Measurements from ENCODE around the gene AUTS2. TPM values are rescaled to one million over a fixed set of nuclear protein-coding genes. Genes with fewer than 3 reads are reported as not detected.

AUTS2 gene
- polyA plus RNA-seq, 1 donor (not counting 4 experiments of a cell fraction or from before 2014, with no cell fraction given): 4.7 TPM

DNA sequence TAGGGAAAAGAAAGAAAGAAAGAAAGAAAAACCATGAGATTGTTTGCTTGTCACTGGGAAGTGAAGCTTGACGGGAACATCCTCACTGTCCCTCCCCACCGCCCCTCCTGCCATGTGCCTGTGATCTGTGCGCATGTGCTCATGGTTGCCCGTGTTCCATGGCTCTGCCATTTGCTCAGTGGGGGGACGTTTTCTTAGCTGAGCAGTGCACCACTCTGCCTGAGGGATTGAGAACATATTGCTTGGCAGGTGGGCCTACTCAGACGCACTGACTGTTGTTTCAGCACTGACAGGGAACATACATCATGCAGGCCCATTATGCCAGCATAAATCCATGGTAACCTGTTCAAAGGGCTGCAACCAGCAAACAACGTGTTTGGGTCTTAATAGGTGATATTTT, 785.7 kb downstream of the AUTS2 start:
- Histone ChIP-seq H4K20me1 (ENCODE audit: control insufficient read depth, extremely low read depth, insufficient read depth, low read length) (no peaks in the 10 kb centered on the region), H3K4me1 (ENCODE audit: control insufficient read depth, extremely low read depth, insufficient read depth, low read length) (no peaks in the 10 kb centered on the region), H3K27ac (ENCODE audit: control insufficient read depth, insufficient read depth, low read length) (no peak overlapping the region), H3K4me3 (ENCODE audit: control insufficient read depth in 2 of 3, extremely low read depth in 1 of 3, insufficient read depth in 2 of 3, low read depth in 1 of 3, low read length in 3 of 3) (no peak overlapping the region), H3K9me3 (ENCODE audit: control insufficient read depth, low read depth, low read length) (no peaks in the 10 kb centered on the region), H3K9ac (ENCODE audit: control insufficient read depth, extremely low read depth, insufficient read depth, low read length) (no peak overlapping the region), H3K9me1 (ENCODE audit: control insufficient read depth, extremely low read depth, insufficient read depth, low read length) (no peaks in the 10 kb centered on the region), H3K79me2 (ENCODE audit: control insufficient read depth, insufficient read depth, low read length) (no peaks in the 10 kb centered on the region), H3K4me2 (ENCODE audit: control insufficient read depth, extremely low read depth, insufficient read depth, low read depth, low read length) (no peak overlapping the region), H3K27me3 (ENCODE audit: control insufficient read depth, extremely low read depth, insufficient read depth, low read length) (no peaks in the 10 kb centered on the region), H2AFZ (ENCODE audit: control insufficient read depth, low read length) (no peak overlapping the region), H3K36me3 (ENCODE audit: control insufficient read depth in 2 of 2, extremely low read depth in 1 of 2, insufficient read depth in 2 of 2, low read length in 2 of 2) (no peaks in the 10 kb centered on the region)
- FAIRE-seq: no peak
- TF ChIP-seq EZH2 (IDR thresholded peaks at IDR 0.05; ENCODE audit: low read length): no peak
- DNase-seq (ENCODE audit: low read depth, low spot score): no peak
- dilution Hi-C loops (cut with MboI; ENCODE audit: extremely low pct_ligation_motif_present, low sequenced_read_pairs): no loop called here

DNA sequence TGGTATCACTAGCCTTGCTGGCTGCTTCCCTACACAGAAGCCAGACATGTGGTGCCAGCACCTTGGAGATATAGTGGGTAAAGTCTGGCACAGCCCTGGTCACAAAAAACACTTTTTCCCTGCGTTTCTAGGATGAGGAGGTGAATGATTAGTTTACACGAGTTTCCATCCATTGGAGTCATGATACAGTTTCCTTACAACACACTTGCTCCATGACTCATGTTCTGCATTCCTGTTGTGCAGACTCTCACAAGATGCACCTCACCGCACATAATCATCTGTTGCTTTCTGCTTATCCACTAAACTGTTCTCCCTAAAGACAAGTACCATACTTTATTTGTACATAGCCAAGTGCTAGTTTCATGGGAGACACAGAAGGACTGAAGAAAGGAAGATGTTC, 786.6 kb downstream of the AUTS2 start:
- FAIRE-seq: peak; percentile 63
- no peaks in the 10 kb centered on the region for H3K36me3 ChIP-seq (ENCODE audit: control insufficient read depth in 2 of 2, extremely low read depth in 1 of 2, insufficient read depth in 2 of 2, low read length in 2 of 2)
- TF ChIP-seq, protein P1, sequence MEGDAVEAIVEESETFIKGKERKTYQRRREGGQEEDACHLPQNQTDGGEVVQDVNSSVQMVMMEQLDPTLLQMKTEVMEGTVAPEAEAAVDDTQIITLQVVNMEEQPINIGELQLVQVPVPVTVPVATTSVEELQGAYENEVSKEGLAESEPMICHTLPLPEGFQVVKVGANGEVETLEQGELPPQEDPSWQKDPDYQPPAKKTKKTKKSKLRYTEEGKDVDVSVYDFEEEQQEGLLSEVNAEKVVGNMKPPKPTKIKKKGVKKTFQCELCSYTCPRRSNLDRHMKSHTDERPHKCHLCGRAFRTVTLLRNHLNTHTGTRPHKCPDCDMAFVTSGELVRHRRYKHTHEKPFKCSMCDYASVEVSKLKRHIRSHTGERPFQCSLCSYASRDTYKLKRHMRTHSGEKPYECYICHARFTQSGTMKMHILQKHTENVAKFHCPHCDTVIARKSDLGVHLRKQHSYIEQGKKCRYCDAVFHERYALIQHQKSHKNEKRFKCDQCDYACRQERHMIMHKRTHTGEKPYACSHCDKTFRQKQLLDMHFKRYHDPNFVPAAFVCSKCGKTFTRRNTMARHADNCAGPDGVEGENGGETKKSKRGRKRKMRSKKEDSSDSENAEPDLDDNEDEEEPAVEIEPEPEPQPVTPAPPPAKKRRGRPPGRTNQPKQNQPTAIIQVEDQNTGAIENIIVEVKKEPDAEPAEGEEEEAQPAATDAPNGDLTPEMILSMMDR (optimal IDR thresholded peaks at IDR 0.05 in 1 of 3, IDR thresholded peaks at IDR 0.05 in 1 of 3, conservative IDR thresholded peaks at IDR 0.05 in 1 of 3; ENCODE audit: extremely low read depth in 1 of 3, insufficient read depth in 2 of 3, low read length in 3 of 3): no peak
- TF ChIP-seq EZH2 (IDR thresholded peaks at IDR 0.05; ENCODE audit: low read length): no peak
- H4K20me1 ChIP-seq (ENCODE audit: control insufficient read depth, extremely low read depth, insufficient read depth, low read length): no peaks in the 10 kb centered on the region
- H3K27me3 ChIP-seq (ENCODE audit: control insufficient read depth, extremely low read depth, insufficient read depth, low read length): no peaks in the 10 kb centered on the region
- H3K9me3 ChIP-seq (ENCODE audit: control insufficient read depth, low read depth, low read length): no peaks in the 10 kb centered on the region
- no peak overlapping the region for H3K27ac ChIP-seq (ENCODE audit: control insufficient read depth, insufficient read depth, low read length)
- no peak overlapping the region for H3K4me3 ChIP-seq (ENCODE audit: control insufficient read depth in 2 of 3, extremely low read depth in 1 of 3, insufficient read depth in 2 of 3, low read depth in 1 of 3, low read length in 3 of 3)
- H3K4me1 ChIP-seq (ENCODE audit: control insufficient read depth, extremely low read depth, insufficient read depth, low read length): no peaks in the 10 kb centered on the region
- H2AFZ ChIP-seq (ENCODE audit: control insufficient read depth, low read length): no peak overlapping the region
- no peak overlapping the region for H3K4me2 ChIP-seq (ENCODE audit: control insufficient read depth, extremely low read depth, insufficient read depth, low read depth, low read length)
- H3K79me2 ChIP-seq (ENCODE audit: control insufficient read depth, insufficient read depth, low read length): no peaks in the 10 kb centered on the region
- dilution Hi-C loops (cut with MboI; ENCODE audit: extremely low pct_ligation_motif_present, low sequenced_read_pairs): no loop called here
- peak; percentile 1 for DNase-seq (ENCODE audit: low read depth, low spot score)
- H3K9me1 ChIP-seq (ENCODE audit: control insufficient read depth, extremely low read depth, insufficient read depth, low read length): no peaks in the 10 kb centered on the region
- no peak overlapping the region for H3K9ac ChIP-seq (ENCODE audit: control insufficient read depth, extremely low read depth, insufficient read depth, low read length)

DNA sequence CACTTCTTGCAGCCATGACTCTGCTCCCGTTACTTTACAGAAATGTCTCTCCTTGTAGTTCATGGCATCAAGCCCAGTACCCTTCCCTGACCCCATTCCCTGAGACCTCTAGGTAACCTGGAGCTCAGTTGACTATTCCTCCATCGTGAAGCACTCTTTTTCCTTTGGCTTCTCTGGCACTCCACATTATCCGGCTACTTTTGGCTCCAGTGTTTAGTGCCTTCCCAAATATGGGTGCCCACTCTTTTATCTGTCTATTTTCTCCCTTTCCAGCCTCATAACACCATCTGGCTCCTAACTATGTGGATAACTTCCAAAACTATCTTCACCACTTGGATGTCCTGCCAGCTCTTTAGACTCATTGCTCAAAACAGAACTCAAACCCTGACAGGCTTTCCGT, 788.9 kb downstream of the AUTS2 start:
- Histone ChIP-seq H3K9me3 (ENCODE audit: control insufficient read depth, low read depth, low read length) (no peaks in the 10 kb centered on the region), H4K20me1 (ENCODE audit: control insufficient read depth, extremely low read depth, insufficient read depth, low read length) (no peaks in the 10 kb centered on the region), H3K27me3 (ENCODE audit: control insufficient read depth, extremely low read depth, insufficient read depth, low read length) (no peaks in the 10 kb centered on the region), H3K4me1 (ENCODE audit: control insufficient read depth, extremely low read depth, insufficient read depth, low read length) (no peaks in the 10 kb centered on the region), H3K4me2 (ENCODE audit: control insufficient read depth, extremely low read depth, insufficient read depth, low read depth, low read length) (no peak overlapping the region), H3K9ac (ENCODE audit: control insufficient read depth, extremely low read depth, insufficient read depth, low read length) (no peak overlapping the region), H3K36me3 (ENCODE audit: control insufficient read depth in 2 of 2, extremely low read depth in 1 of 2, insufficient read depth in 2 of 2, low read length in 2 of 2) (no peaks in the 10 kb centered on the region), H3K27ac (ENCODE audit: control insufficient read depth, insufficient read depth, low read length) (no peak overlapping the region), H3K9me1 (ENCODE audit: control insufficient read depth, extremely low read depth, insufficient read depth, low read length) (no peaks in the 10 kb centered on the region), H3K79me2 (ENCODE audit: control insufficient read depth, insufficient read depth, low read length) (no peaks in the 10 kb centered on the region), H3K4me3 (ENCODE audit: control insufficient read depth in 2 of 3, extremely low read depth in 1 of 3, insufficient read depth in 2 of 3, low read depth in 1 of 3, low read length in 3 of 3) (no peak overlapping the region), H2AFZ (ENCODE audit: control insufficient read depth, low read length) (no peak overlapping the region)
- dilution Hi-C loops (cut with MboI; ENCODE audit: extremely low pct_ligation_motif_present, low sequenced_read_pairs): no loop called here
- TF ChIP-seq EZH2 (IDR thresholded peaks at IDR 0.05; ENCODE audit: low read length): no peak
- TF ChIP-seq, protein P1 (optimal IDR thresholded peaks at IDR 0.05 in 1 of 3, IDR thresholded peaks at IDR 0.05 in 1 of 3, conservative IDR thresholded peaks at IDR 0.05 in 1 of 3; ENCODE audit: extremely low read depth in 1 of 3, insufficient read depth in 2 of 3, low read length in 3 of 3): no peak
- no peak for FAIRE-seq
- DNase-seq (ENCODE audit: low read depth, low spot score): no peak
